K562 (cell line): ENCODE measurements around the gene KLK15. TPM values are rescaled to one million over a fixed set of nuclear protein-coding genes. Genes with fewer than 3 reads are reported as not detected.

Source experiments
- E2F1 ChIP-seq: sonication (generic); formaldehyde crosslinking; IDR thresholded peaks from 2 replicates; pipeline ENCODE4 v1.8.1; 2023; ENCODE audit warnings: mild to moderate bottlenecking, missing genetic modification reagents, moderate library complexity
- FOXM1 ChIP-seq, 2 experiments: fragments of 450-650 bp in 1 of 2; sonication (generic) in 1 of 2; formaldehyde crosslinking in 1 of 2; IDR thresholded peaks; 2 replicates each; pipeline versions ENCODE4 v1.6.1 to v1.9.0; 2017 to 2022; ENCODE audit warnings: low read depth in 2 of 2, mild to moderate bottlenecking in 2 of 2, missing genetic modification reagents in 1 of 2, moderate library complexity in 1 of 2
- MTA3 ChIP-seq: fragments of 450-650 bp; formaldehyde crosslinking; IDR thresholded peaks from 2 replicates; pipeline ENCODE4 v1.6.1; 2017; ENCODE audit warnings: mild to moderate bottlenecking, borderline replicate concordance
- POLR2A ChIP-seq: fragments of 450-650 bp; conservative IDR thresholded peaks from 2 replicates; pipeline ENCODE4 v1.6.1; 2016
- POLR2AphosphoS5 ChIP-seq: IDR thresholded peaks from 2 replicates; pipeline ENCODE4 v1.6.1; 2011; ENCODE audit warnings: mild to moderate bottlenecking, low read depth, low read length, moderate library complexity; ENCODE audit not compliant: control insufficient read depth, insufficient read depth
- REST ChIP-seq, 2 experiments: fragments of 450-650 bp; formaldehyde crosslinking in 1 of 2; IDR thresholded peaks; 2 replicates each; pipeline versions ENCODE4 v1.4.0 to v1.6.1; 2014 to 2020; ENCODE audit warnings: mild to moderate bottlenecking in 2 of 2, borderline replicate concordance in 1 of 2, low read depth in 1 of 2
- SIN3A ChIP-seq, 2 experiments: fragments of 150-350 bp in 1 of 2; IDR thresholded peaks; 2 replicates each; pipeline ENCODE4 v1.6.1; 2011 to 2016; ENCODE audit warnings: borderline replicate concordance in 2 of 2, low read depth in 2 of 2, low read length in 2 of 2, mild to moderate bottlenecking in 2 of 2, moderate library complexity in 2 of 2; ENCODE audit not compliant: control insufficient read depth in 1 of 2
- SRSF9 ChIP-seq: fragments of 200-400 bp; formaldehyde crosslinking; IDR thresholded peaks from 2 replicates; pipeline ENCODE4 v1.6.1; 2017; ENCODE audit warnings: low read depth, low read length, borderline replicate concordance
- SUPT5H ChIP-seq: fragments of 450-650 bp; IDR thresholded peaks from 2 replicates; pipeline ENCODE4 v1.6.1; 2016
- YY1 ChIP-seq, 3 experiments: IDR thresholded peaks; 2 replicates each; pipeline ENCODE4 v1.6.1; 2011; ENCODE audit warnings: low read length in 2 of 3, mild to moderate bottlenecking in 2 of 3, moderate library complexity in 2 of 3, borderline replicate concordance in 1 of 3, control low read depth in 1 of 3, low read depth in 1 of 3; ENCODE audit not compliant: insufficient read depth in 3 of 3, insufficient replicate concordance in 2 of 3, control insufficient read depth in 1 of 3, insufficient read length in 1 of 3; ENCODE audit errors: extremely low read depth in 1 of 3
- ZFX ChIP-seq: sonication (generic); formaldehyde crosslinking; IDR thresholded peaks from 2 replicates; pipeline ENCODE4 v1.8.0; 2022; ENCODE audit warnings: mild to moderate bottlenecking, missing genetic modification reagents, moderate library complexity
- ZKSCAN1 ChIP-seq: fragments of 150-350 bp; IDR thresholded peaks from 2 replicates; pipeline ENCODE4 v1.6.1; 2016; ENCODE audit warnings: low read depth, low read length
- polyA plus RNA-seq, 8 experiments: library from polyadenylated mRNA; depleted of rRNA in 4 of 8; stranded (reverse) in 5 of 8; unstranded in 3 of 8; fragments of >200 nt; fragmentation: Nextera tagmentation in 2 of 8; fragmentation: Illumina TruSeq in 1 of 8; extraction: Ambion mirVana in 2 of 8; extraction: Trizol in 1 of 8; gene quantifications; 2 replicates each; pipeline versions ENCODE4 v1.2.1 to v1.2.3, GENCODE V29; 2011 to 2014; ENCODE audit warnings: inconsistent platforms in 1 of 8, missing spikeins in 1 of 8
- total RNA-seq, 7 experiments: library from RNA; depleted of rRNA in 6 of 7; stranded (reverse); fragments of >200 nt in 6 of 7; fragmentation: Illumina TruSeq in 2 of 7; extraction: Trizol in 2 of 7; gene quantifications; 2 replicates each; pipeline versions ENCODE4 v1.2.1 to v1.2.3, GENCODE V29; 2011 to 2021; ENCODE audit warnings: low replicate concordance in 1 of 7
- TF ChIP-seq, protein P1 (sequence below), 3 experiments: IDR thresholded peaks in 2 of 3; conservative IDR thresholded peaks in 1 of 3; 2 replicates each; pipeline ENCODE4 v1.5.1; 2011 to 2012; ENCODE audit warnings: low read length in 3 of 3, mild to moderate bottlenecking in 3 of 3, control low read depth in 2 of 3, improper control_type of control experiment in 1 of 3, inconsistent platforms in 1 of 3, low read depth in 1 of 3, mixed read lengths in 1 of 3, moderate library complexity in 1 of 3; ENCODE audit not compliant: insufficient read depth in 2 of 3

The KLK15 gene
- total and polyA plus RNA-seq, 9 of the 15 experiments (the other 6 are each of a cell fraction or from before 2014, with no cell fraction given), result not detected

DNA sequence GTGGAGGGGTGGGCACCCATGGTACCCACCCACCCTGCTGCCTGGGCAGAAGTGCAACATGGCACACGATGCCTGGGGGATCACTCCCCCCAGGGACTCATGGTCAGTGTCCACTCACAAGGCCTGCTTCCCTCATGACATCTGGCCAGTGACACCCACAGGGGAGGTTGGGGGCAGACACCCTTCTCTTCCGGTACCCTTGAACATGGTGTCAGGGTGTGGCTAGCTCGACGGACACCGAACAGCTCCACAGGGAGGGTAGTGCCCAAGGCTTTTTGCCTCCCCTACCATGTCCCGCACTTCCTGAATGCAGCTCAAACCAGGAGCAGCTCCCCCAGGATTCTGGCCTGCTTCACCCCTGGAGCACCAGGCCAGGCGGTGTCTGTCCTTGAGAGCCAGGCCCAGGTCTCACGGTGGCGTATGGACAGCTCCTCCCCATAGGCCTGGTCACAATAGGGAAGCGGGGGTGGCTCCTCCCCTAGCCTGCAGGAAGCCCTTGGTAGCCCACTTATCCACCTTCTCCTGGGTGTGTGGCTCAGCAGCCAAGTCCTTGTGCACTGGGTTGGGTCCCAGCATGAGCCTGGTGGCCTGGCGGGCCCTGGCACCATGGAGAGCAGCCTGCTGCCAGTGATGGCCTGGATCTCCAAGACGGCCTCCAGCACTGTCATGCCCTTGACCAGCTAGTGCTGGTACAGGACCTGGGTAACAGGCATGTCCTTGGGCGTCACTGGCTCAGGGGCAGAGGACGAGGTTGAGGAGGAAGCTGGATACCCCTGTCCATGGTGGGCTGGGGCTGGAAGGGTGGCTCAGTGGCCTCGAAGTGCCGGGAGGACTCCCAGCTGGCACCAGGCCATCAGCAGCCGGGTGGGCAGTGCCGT is 35.4 kb downstream of the KLK15 start (continued):
- TF ChIP-seq YY1 (IDR thresholded peaks at IDR 0.05; ENCODE audit: borderline replicate concordance in 1 of 3, control insufficient read depth in 1 of 3, extremely low read depth in 1 of 3, insufficient read depth in 3 of 3, insufficient read length in 1 of 3, insufficient replicate concordance in 2 of 3, low read depth in 1 of 3, low read length in 2 of 3) (peak in 1 of 3 experiments; percentile 7), SRSF9 (no peak), REST (IDR thresholded peaks at IDR 0.05; ENCODE audit: borderline replicate concordance) (peak; percentile 58; the same call in 1 of the 2 replicates), REST (CRISPR knock-in tag; IDR thresholded peaks at IDR 0.05; ENCODE audit: low read depth) (no peak), ZKSCAN1 (no peak), FOXM1 (IDR thresholded peaks at IDR 0.05; ENCODE audit: low read depth) (no peak), FOXM1 (CRISPR knock-in tag; IDR thresholded peaks at IDR 0.05; ENCODE audit: low read depth) (peak; percentile 57; the same call in 1 of the 2 replicates), POLR2A (peak; percentile 45), SIN3A (IDR thresholded peaks at IDR 0.05; ENCODE audit: borderline replicate concordance in 2 of 2, control insufficient read depth in 1 of 2, low read depth in 2 of 2, low read length in 2 of 2) (0 out of 4 replicates have a peak, but pooled peaks of 1 of the 2 experiments have one; percentile 7), SUPT5H (peak; percentile 28), E2F1 (CRISPR knock-in tag) (0 out of 2 replicates have a peak, but pooled peaks have one; percentile 51), MTA3 (peak; percentile 49; the same call in 1 of the 2 replicates), POLR2AphosphoS5 (0 out of 2 replicates have a peak, but pooled peaks have one; percentile 44), ZFX (CRISPR knock-in tag) (peak; percentile 50)
- TF ChIP-seq, protein P1, sequence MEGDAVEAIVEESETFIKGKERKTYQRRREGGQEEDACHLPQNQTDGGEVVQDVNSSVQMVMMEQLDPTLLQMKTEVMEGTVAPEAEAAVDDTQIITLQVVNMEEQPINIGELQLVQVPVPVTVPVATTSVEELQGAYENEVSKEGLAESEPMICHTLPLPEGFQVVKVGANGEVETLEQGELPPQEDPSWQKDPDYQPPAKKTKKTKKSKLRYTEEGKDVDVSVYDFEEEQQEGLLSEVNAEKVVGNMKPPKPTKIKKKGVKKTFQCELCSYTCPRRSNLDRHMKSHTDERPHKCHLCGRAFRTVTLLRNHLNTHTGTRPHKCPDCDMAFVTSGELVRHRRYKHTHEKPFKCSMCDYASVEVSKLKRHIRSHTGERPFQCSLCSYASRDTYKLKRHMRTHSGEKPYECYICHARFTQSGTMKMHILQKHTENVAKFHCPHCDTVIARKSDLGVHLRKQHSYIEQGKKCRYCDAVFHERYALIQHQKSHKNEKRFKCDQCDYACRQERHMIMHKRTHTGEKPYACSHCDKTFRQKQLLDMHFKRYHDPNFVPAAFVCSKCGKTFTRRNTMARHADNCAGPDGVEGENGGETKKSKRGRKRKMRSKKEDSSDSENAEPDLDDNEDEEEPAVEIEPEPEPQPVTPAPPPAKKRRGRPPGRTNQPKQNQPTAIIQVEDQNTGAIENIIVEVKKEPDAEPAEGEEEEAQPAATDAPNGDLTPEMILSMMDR (IDR thresholded peaks at IDR 0.05 in 2 of 3, conservative IDR thresholded peaks at IDR 0.05 in 1 of 3; ENCODE audit: insufficient read depth in 2 of 3, low read depth in 1 of 3, low read length in 3 of 3), result no peak
- TF ChIP-seq, all 486 proteins: peak for 26
